ENCODE data around the gene NFIB. TPM values are rescaled to one million over a fixed set of nuclear protein-coding genes. Genes with fewer than 3 reads are reported as not detected.

Gene NFIB
- total RNA-seq, 1 donor from 2014 or later: 99.4 TPM

- DNase-seq (no peak), ATAC-seq (no peak)
- TF ChIP-seq, protein P1, sequence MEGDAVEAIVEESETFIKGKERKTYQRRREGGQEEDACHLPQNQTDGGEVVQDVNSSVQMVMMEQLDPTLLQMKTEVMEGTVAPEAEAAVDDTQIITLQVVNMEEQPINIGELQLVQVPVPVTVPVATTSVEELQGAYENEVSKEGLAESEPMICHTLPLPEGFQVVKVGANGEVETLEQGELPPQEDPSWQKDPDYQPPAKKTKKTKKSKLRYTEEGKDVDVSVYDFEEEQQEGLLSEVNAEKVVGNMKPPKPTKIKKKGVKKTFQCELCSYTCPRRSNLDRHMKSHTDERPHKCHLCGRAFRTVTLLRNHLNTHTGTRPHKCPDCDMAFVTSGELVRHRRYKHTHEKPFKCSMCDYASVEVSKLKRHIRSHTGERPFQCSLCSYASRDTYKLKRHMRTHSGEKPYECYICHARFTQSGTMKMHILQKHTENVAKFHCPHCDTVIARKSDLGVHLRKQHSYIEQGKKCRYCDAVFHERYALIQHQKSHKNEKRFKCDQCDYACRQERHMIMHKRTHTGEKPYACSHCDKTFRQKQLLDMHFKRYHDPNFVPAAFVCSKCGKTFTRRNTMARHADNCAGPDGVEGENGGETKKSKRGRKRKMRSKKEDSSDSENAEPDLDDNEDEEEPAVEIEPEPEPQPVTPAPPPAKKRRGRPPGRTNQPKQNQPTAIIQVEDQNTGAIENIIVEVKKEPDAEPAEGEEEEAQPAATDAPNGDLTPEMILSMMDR (IDR thresholded peaks at IDR 0.05): no peak
- Histone ChIP-seq H3K36me3 (no peaks in the 10 kb centered on the region), H3K4me3 (no peak overlapping the region), H3K4me1 (peaks cover 25% of the 10 kb centered on the region), H3K27me3 (no peaks in the 10 kb centered on the region), H3K27ac (no peak overlapping the region), H3K9me3 (no peaks in the 10 kb centered on the region)
- intact Hi-C loops (cut with DNase I): no loop called here
Measured at GRCh38 chr9:14248149-14248548, 65.8 kb downstream of the NFIB start.

DNA sequence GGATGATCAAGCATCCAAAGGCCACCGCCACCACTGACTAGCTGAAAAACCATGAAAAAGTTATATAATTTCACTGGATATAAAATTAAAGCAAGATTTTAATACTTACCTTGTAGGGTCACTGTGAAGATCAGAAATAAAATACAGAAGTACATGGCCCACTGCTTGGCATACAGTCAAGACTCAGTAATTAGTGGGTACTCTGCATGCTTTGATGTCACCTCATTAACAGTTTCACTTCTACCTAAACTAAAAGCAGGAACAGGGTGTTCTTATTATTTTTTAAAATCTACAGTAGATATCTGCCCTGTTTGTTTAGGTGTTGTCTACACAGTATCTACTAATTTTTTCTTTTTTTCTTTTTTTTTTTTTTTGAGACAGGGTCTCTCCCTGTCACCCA, 66.4 kb downstream of the NFIB start:
- no peak overlapping the region for H3K4me3 ChIP-seq
- intact Hi-C loops (cut with DNase I): no loop called here
- TF ChIP-seq, protein P1 (IDR thresholded peaks at IDR 0.05): no peak
- DNase-seq (no peak), ATAC-seq (no peak)
- no peak overlapping the region for H3K27ac ChIP-seq
- H3K9me3 ChIP-seq: no peaks in the 10 kb centered on the region
- peaks cover 22% of the 10 kb centered on the region for H3K4me1 ChIP-seq
- H3K36me3 ChIP-seq: no peaks in the 10 kb centered on the region
- H3K27me3 ChIP-seq: no peaks in the 10 kb centered on the region

- intact Hi-C loops (cut with DNase I): no loop called here
- H3K9me3 ChIP-seq: no peaks in the 10 kb centered on the region
Measured at GRCh38 chr9:14246951-14247350, 67.0 kb downstream of the NFIB start.

DNA sequence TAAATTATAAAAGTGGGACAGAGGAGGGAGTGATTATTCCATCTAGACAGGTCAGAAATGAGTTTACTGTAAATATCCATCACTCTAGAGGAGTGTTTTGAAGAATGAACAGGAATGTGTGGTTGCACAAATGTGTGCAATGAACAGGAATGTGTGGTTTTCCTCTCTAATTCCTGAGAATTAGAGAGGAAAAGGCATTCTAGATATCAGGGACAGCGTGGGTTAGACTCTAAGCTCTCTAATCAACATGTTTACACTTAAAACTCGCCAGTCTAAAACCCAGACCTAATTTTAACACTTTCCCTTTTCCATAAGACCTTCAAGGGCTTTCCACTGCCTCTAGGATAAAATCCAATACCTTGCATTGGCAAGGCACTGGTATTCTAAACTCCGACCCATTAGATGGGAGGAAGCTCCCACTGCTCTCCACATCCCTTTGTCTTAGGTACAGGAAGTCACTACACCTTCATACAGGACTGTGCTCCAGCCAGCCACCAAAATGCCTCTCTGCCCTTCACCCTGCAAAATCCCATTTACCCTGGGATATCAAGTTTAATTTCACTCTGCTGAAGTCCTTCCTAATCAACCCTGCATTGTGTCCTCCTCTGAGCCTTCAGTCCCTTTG, 67.9 kb downstream of the NFIB start:
- Histone ChIP-seq H3K36me3 (no peaks in the 10 kb centered on the region), H3K27me3 (no peaks in the 10 kb centered on the region), H3K4me3 (no peak overlapping the region), H3K27ac (no peak overlapping the region), H3K9me3 (no peaks in the 10 kb centered on the region), H3K4me1 (peaks cover 12% of the 10 kb centered on the region)
- no peak for DNase-seq
- TF ChIP-seq, protein P1 (IDR thresholded peaks at IDR 0.05): no peak
- ATAC-seq: no peak
- intact Hi-C loops (cut with DNase I): no loop called here

More at GRCh38 chr9:14246951-14247350, 67.0 kb downstream of the NFIB start:
- no peak overlapping the region for H3K27ac ChIP-seq
- H3K4me1 ChIP-seq: peaks cover 18% of the 10 kb centered on the region
- H3K4me3 ChIP-seq: no peak overlapping the region
- DNase-seq (no peak), ATAC-seq (no peak)
- no peaks in the 10 kb centered on the region for H3K27me3 ChIP-seq
- TF ChIP-seq, protein P1 (IDR thresholded peaks at IDR 0.05): no peak
- no peaks in the 10 kb centered on the region for H3K36me3 ChIP-seq

- Histone ChIP-seq H3K9me3 (no peaks in the 10 kb centered on the region), H3K4me3 (no peak overlapping the region), H3K36me3 (no peaks in the 10 kb centered on the region), H3K27me3 (no peaks in the 10 kb centered on the region), H3K27ac (no peak overlapping the region), H3K4me1 (no peaks in the 10 kb centered on the region)
- TF ChIP-seq, protein P1 (IDR thresholded peaks at IDR 0.05): no peak
- no peak for DNase-seq
- intact Hi-C loops (cut with DNase I): no loop called here
- ATAC-seq: no peak
Measured at GRCh38 chr9:14243514-14244042, 70.4 kb downstream of the NFIB start.
